Measurements from ENCODE around the gene CDH23. TPM values are rescaled to one million over a fixed set of nuclear protein-coding genes. Genes with fewer than 3 reads are reported as not detected.

Gene CDH23
- total RNA-seq, 1 donor from 2014 or later, result 9.4 TPM

GRCh38 chr10:71719464-71720201 is 322.9 kb downstream of the CDH23 start, which contains the start of gene C10orf105:
Gene C10orf105 (minus strand): TSS chr10:71719778. CDS start chr10:71716337, 3,441 bp downstream.
- Mint-ChIP-seq H3K4me1 (ENCODE audit: unreplicated experiment) (peaks cover 8% of the 10 kb centered on the region), H3K9me3 (no peaks in the 10 kb centered on the region), H3K27ac (no peak within 1 kb of the TSS), H3K27me3 (peaks cover 4% of the 10 kb centered on the region), H3K36me3 (no peaks in the 10 kb centered on the region), H3K4me3 (no peak within 1 kb of the TSS)
- DNase-seq (ENCODE audit: extremely low spot score, unreplicated experiment), result no peak
- no peak for TF ChIP-seq CTCF (conservative IDR thresholded peaks at IDR 0.05)

- no peak for DNase-seq (ENCODE audit: extremely low spot score, unreplicated experiment)
- Mint-ChIP-seq H3K4me3 (no peak overlapping the region), H3K27ac (no peak overlapping the region), H3K4me1 (ENCODE audit: unreplicated experiment) (peaks cover 9% of the 10 kb centered on the region), H3K9me3 (no peaks in the 10 kb centered on the region), H3K27me3 (peaks cover 4% of the 10 kb centered on the region), H3K36me3 (no peaks in the 10 kb centered on the region)
- no peak for TF ChIP-seq CTCF (conservative IDR thresholded peaks at IDR 0.05)
Observed at GRCh38 chr10:71720288-71720687, 323.6 kb downstream of the CDH23 start.

GRCh38 chr10:71721313-71721712 is 324.6 kb downstream of the CDH23 start:
- no peak for TF ChIP-seq CTCF (conservative IDR thresholded peaks at IDR 0.05)
- DNase-seq (ENCODE audit: extremely low spot score, unreplicated experiment), result no peak
- Mint-ChIP-seq H3K4me1 (ENCODE audit: unreplicated experiment) (peaks cover 19% of the 10 kb centered on the region), H3K27me3 (peaks cover 4% of the 10 kb centered on the region), H3K4me3 (no peak overlapping the region), H3K36me3 (no peaks in the 10 kb centered on the region), H3K9me3 (no peaks in the 10 kb centered on the region), H3K27ac (no peak overlapping the region)

- Mint-ChIP-seq H3K27ac (no peak overlapping the region), H3K36me3 (no peaks in the 10 kb centered on the region), H3K27me3 (peaks cover 4% of the 10 kb centered on the region), H3K9me3 (no peaks in the 10 kb centered on the region), H3K4me1 (ENCODE audit: unreplicated experiment) (peaks cover 15% of the 10 kb centered on the region), H3K4me3 (no peak overlapping the region)
- no peak for DNase-seq (ENCODE audit: extremely low spot score, unreplicated experiment)
- no peak for TF ChIP-seq CTCF (conservative IDR thresholded peaks at IDR 0.05)
Observed at GRCh38 chr10:71722849-71723248, 326.1 kb downstream of the CDH23 start.

- no peak for DNase-seq (ENCODE audit: extremely low spot score, unreplicated experiment)
- Mint-ChIP-seq H3K9me3 (no peaks in the 10 kb centered on the region), H3K27ac (no peak overlapping the region), H3K27me3 (peaks cover 4% of the 10 kb centered on the region), H3K36me3 (no peaks in the 10 kb centered on the region), H3K4me1 (ENCODE audit: unreplicated experiment) (peaks cover 14% of the 10 kb centered on the region), H3K4me3 (no peak overlapping the region)
- TF ChIP-seq CTCF (conservative IDR thresholded peaks at IDR 0.05), result no peak
Observed at GRCh38 chr10:71723311-71723710, 326.6 kb downstream of the CDH23 start.
